C1 segment of cervical spinal cord (tissue), 14 donors: ENCODE data around the gene CDK5.

Experiments
- DNase-seq, 14 donors: peaks; one replicate each; lab custom pipeline; 2025; lab: John Stamatoyannopoulos, UW

CDK5 gene

GRCh38 chr7:151057506-151057988, at the start of gene CDK5:
Gene CDK5, minus strand, starts transcription at chr7:151057897. Its CDS starts 49 bp downstream, at chr7:151057848.
- DNase-seq: no peak

GRCh38 chr7:151104411-151105235, 46.9 kb upstream of the CDK5 start:
- no peak for DNase-seq

GRCh38 chr7:151103973-151104372, 46.3 kb upstream of the CDK5 start:
- DNase-seq: no peak

- no peak for DNase-seq
Measured at GRCh38 chr7:151102991-151103390, 45.3 kb upstream of the CDK5 start.

DNA sequence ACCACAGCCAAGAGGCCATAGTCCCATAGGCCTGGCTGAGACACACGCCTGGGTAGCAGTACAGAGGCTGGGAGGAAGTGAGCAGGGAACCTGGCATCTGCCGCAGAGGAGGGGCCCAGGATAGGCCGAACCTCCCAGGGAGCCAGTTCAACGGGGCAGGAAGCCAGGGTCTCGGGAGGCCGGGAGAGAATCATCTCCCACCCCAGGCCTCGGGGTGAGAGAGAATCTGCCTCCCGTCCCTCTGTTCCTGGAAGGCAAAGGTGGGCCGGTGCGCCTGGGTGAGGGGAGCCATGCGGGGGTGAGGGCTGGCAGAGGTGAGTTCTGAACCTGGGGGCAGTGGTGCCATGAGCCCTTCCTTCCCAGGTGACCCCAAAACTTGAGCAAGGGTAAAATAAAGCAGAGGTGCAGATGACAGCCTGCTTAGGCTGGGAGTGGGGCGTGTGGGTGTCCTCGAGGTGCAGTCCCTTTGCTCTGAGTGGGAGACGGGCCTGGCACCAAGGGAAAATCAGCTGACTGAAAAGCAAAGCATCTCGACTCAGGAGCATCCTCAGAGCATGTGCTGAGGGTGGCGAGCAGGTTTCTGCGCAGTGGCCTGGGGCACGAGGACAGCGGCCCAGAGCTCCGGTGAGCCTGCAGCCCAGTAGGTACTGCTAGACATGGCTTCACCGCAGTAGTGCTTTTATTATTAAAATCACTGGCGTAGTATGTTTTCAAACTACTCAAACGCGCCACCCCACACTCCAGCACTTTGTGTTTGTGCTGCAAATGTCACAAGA, 44.1 kb upstream of the CDK5 start:
- no peak for DNase-seq

DNA sequence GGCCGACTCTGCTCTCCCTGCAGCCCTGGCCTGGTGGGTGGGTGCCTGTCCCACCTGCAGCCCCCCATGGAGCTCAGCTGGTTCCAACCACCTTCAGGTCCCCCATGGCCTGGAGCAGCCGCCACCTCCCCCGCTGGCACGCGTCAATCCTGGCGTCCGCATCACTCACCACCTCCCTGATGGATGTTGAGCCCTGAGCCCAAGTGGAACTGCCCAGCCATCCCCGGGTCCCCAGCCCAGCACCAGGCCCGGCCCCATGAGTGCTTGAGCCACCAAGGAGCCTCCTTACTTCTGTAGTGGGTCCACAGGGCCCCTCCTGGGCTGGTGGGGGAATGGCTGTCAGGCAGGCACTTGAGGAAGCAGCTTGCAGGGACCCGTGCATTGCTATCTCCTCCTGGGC, 43.2 kb upstream of the CDK5 start:
- no peak for DNase-seq

- no peak for DNase-seq
Measured at GRCh38 chr7:151099486-151100211, 42.0 kb upstream of the CDK5 start.

GRCh38 chr7:151095828-151096475, 38.3 kb upstream of the CDK5 start:
- DNase-seq: no peak

DNA sequence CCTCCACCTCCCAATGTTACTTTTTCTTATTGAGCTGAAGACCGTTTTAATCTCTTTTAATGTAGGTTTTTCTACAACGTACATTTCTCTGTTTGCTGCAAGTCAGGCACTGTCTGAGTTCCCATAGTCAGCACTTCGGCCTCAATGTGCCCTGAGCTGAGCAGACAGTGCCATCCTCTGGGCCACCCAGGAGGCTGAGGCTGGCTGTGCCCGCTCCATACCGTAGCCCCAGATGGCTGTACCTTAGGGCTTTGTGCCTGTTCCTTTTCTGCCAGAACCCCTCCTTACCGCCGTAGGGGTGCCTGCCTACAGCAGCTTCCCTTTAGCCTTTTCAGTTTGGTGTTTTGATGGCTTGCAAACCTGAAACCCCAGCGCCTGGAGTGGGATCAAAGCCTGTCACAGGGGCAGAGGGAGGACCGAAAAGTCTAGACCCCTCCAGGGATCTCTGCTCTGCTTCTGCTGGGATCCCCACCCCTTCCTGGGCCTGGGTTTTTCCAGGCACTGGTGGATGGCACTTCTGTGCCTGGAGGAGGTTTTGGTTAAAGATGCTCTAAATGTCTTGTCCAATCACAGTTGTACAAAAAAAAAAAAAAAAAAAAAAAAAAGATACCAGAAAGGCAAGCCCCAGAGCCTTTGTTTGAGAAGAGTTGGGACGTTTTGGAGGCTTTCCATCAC, 37.6 kb upstream of the CDK5 start:
- DNase-seq: no peak

- DNase-seq: no peak
Measured at GRCh38 chr7:151094675-151095074, 37.0 kb upstream of the CDK5 start.

- DNase-seq: no peak
Measured at GRCh38 chr7:151093748-151094147, 36.1 kb upstream of the CDK5 start.

- no peak for DNase-seq
Measured at GRCh38 chr7:151091988-151092387, 34.3 kb upstream of the CDK5 start.

DNA sequence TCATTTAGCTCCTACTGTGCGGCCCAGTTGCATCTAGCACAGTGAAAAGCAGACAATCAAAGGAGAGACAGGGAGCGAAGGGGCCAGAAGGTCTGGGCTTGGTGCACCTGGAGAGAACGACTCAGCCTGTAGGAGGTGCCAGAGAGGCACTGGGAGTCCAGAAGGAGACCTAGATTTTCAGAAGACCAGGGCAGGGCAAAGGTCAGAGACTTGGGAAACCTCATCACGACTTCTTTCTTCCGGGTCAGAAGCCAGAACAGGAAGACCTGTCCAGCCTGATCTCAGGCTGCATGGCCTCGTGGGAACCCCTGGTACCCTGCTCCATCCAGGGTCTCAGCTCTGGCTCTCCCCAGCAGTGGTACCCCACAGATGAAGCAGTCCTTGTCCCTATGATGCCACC, 33.7 kb upstream of the CDK5 start:
- DNase-seq: no peak

DNA sequence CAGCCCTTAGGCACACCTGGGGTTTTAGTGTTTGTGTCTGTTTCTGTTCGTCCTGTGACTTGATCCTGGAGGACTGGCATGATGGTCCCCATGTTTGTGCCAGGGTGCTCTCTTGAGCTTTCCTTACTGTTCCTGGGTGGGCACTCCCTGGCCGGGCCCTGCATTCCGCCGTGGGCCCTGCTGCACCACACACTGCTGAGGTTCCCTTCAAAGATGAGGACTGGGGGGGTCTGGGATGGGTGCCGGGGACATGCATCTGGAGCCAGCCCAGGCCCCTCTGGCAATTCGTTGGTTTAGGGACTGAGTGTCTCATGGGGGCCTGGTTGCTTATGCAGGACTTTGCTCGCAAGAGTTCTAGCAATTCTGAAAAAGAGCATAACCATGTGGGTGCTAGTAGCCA, 33.3 kb upstream of the CDK5 start:
- no peak for DNase-seq

DNA sequence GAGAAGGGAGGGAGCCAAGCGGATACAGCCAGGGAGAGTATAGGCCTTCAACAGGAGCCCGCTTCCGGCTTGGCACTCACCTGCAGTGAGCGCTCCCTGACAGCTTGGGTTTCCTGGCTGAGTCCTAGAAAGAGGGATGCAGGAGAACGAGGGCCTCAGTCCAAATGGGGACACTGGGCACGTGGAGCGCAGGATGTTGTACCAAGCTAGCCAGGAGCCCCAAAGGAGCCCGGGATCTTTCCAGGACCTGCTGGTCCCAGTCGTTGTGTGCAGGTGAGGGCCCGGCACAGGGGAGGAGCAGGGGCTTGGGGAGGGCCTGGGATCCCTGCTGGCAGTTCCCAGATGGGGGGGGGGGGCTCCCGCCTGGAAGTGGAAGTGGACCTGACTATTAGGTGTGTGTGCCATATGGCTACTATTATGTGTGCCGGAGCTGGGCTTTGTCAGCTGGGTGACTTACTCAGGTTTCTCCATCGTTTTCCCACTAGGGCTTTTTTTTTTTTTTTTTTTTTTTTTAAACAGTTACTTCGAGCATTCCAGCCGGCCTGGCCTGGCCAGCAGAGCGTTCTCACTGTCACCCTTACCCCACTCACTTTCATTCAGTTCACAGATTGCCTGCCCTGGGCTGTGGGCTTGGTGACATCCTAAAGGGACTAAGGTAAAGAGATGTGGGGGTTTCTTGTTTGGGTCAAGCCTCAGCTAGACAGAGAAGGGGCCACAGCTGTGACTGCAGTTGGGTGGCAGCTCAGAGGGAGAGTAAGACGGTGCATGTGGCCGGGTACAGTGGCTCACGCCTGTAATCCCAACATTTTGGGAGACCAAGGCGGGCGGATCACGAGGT, 32.4 kb upstream of the CDK5 start:
- peak in 3 of 14 donors; percentile 13 to 88 (median 19) for DNase-seq

DNA sequence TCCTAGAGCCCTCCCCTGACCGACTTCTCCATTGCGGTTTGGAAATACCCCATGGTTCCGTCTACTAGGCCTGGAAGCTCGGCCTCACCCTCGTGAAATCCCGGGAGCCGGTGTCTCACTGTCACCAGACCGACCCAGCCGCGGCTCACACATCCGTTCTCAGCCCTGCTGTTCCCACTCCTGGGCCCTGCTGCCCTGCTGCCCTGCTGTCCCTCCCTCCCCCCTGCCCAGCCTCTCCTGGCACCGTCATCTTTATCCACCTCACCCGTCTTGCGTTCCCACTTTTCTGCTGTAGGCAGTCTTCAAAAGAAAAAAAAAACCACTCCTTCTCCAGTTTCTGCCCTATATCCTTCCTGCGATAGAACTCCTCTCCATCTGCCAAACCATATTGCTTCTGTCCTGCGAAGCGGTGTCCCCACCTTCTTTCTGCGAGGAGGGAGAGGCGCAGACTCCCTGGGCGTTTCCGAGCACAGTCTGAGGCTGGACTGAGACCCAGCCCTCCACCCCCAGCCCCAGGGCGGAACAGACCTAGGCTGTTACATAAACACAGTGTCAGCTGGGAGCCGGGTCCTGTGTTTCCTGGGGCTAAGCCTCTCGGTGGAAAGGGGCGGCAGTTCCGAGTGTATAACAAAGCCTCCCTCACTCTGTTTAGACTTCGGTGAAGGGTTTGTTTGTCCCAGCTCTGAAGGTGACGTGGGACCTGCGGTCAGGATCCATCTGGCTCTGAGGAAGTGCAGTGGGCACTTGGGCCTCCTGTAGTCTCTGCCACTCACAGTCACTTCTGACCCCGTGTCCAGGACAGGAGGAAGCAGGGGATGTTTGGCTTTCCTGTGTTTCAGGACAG, 31.4 kb upstream of the CDK5 start:
- peak in 11 of 14 donors; percentile 21 to 69 (median 35) for DNase-seq

DNA sequence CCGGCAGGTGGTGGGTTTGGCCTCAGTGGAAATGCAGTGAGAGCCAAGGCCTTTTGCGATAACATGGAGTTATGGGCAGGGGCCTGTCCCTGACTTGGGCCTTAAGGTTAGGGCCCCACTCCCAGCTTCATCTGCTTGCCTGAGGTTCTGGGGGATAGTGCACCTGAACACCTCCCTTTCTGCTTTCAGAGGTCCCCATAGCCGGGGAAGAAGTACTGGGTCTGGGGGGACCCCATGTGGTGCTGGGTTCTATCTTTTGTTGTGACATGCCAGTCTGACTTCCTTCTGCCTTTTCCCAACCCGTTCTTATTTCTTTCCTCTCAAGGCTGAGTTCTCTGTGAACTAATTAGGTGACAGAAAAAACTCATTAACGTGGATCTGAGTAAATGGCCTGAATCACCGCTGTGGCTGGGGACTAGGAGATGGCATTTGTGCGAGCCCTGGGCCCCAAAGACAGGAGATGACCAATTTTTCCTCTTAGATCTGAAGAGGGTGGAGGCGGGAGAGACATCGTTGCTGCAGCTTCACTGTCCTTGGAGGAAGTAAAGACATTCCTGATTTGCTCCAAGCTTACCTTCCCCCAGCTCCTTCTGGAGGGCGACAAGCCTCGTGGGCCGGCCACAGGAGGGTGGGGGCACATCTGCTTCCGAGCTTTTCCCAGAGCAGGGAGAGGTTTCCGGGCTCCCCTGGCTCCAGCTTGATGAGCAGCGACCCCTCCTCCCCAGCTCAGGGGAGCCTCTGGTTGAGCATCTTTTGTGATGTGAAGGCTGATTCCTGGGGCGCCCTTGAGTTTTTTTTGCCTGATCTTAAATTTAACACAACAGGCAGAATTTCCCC, 30.5 kb upstream of the CDK5 start:
- peak in 2 of 14 donors; percentile 19 to 44 for DNase-seq
